Activated CD4-positive, alpha-beta T cell treated with anti-CD3 and anti-CD28 coated beads for 36 hours (primary cell): ENCODE results near the gene GNG4. TPM values are rescaled to one million over a fixed set of nuclear protein-coding genes. Genes with fewer than 3 reads are reported as not detected.
A peak's percentile ranks its signal among the peaks of the same experiment; 100 is the strongest.
"Not testable (repeated sequence)": the region's sequence is repeated elsewhere in the genome, so short reads cannot be mapped to it uniquely, and the experiment has no call there.

Source experiments
- ATAC-seq: fragments of 200-7000 bp; cut with Tn5 transposase; one replicate; pipeline ENCODE4 v1.10.0; 2021; ENCODE audit warnings: mild to moderate bottlenecking, moderate library complexity
- CTCF ChIA-PET: fragments of 350-600 bp; sonication (Branson Sonifier 250); formaldehyde crosslinking; loops from one replicate; lab custom pipeline; 2021; ENCODE audit warnings: antibody characterized with exemption; lab: Charles Lee
- POLR2A ChIA-PET: fragments of 350-600 bp; sonication (Branson Sonifier 250); formaldehyde crosslinking; loops from one replicate; lab custom pipeline; 2021; ENCODE audit warnings: antibody characterized with exemption, inconsistent platforms; lab: Charles Lee
- DNase-seq: peaks from one replicate; pipeline ENCODE4 v3.0.0-alpha.2; 2020
- H3K27ac Mint-ChIP-seq: one replicate; pipeline ENCODE4 v1.8.0; 2021; ENCODE audit warnings: mixed read lengths
- H3K27me3 Mint-ChIP-seq: one replicate; pipeline ENCODE4 v1.8.0; 2021; ENCODE audit warnings: mixed read lengths
- H3K36me3 Mint-ChIP-seq: one replicate; pipeline ENCODE4 v1.8.0; 2021; ENCODE audit warnings: low read depth, mixed read lengths
- H3K4me1 Mint-ChIP-seq: one replicate; pipeline ENCODE4 v1.8.0; 2021; ENCODE audit warnings: mixed read lengths
- H3K4me3 Mint-ChIP-seq: one replicate; pipeline ENCODE4 v1.8.0; 2021; ENCODE audit warnings: mild to moderate bottlenecking, moderate library complexity, mixed read lengths
- H3K9me3 Mint-ChIP-seq: one replicate; pipeline ENCODE4 v1.8.0; 2021; ENCODE audit warnings: low read depth, mixed read lengths
- intact Hi-C, 2 experiments: fragments of 100-400 bp; cut with DNase I in 1 of 2; cut with micrococcal nuclease in 1 of 2; formaldehyde crosslinking; loops; one replicate each; pipeline versions ENCODE4 v1.14.2 to v1.15.1; 2022 to 2024; cut with DNase I, micrococcal nuclease
- total RNA-seq, 2 experiments: library from RNA; stranded (reverse); gene quantifications; one replicate each; pipeline ENCODE4 v1.2.3, GENCODE V29; 2021

Gene GNG4
- total RNA-seq, 2 experiments from 2014 or later = 0.98 to 1.7 TPM

- intact Hi-C loops = loop anchor here in 1 of 2 experiments (5.0 kb wide), 1 partner anchor 89 kb away; no protein-coding TSS in a partner anchor
- ATAC-seq = no peak
- no peak overlapping the region for H3K4me3 Mint-ChIP-seq
Observed at GRCh38 chr1:235601104-235601503, 48.5 kb downstream of the GNG4 start.

GRCh38 chr1:235599536-235599935, 50.0 kb downstream of the GNG4 start:
- H3K4me1 Mint-ChIP-seq = no peaks in the 10 kb centered on the region
- no peak for DNase-seq
- intact Hi-C loops = no loop called here
- no peak for ATAC-seq
- POLR2A ChIA-PET = no interaction called here
- CTCF ChIA-PET = interaction anchor here (0.6 to 1.8 kb wide), 5 partner anchors 10 to 183 kb away, joined by 3 to 7 read pairs (median 3); no protein-coding TSS in a partner anchor
- H3K4me3 Mint-ChIP-seq = no peak overlapping the region
- H3K27me3 Mint-ChIP-seq = no peaks in the 10 kb centered on the region
- H3K36me3 Mint-ChIP-seq = no peaks in the 10 kb centered on the region
- H3K9me3 Mint-ChIP-seq = no peaks in the 10 kb centered on the region
- H3K27ac Mint-ChIP-seq = no peak overlapping the region

More at GRCh38 chr1:235601104-235601503, 48.5 kb downstream of the GNG4 start:
- H3K36me3 Mint-ChIP-seq = no peaks in the 10 kb centered on the region
- ChIA-PET POLR2A (interaction anchor here (0.6 kb wide), 1 partner anchor 473 kb away, joined by 3 read pairs; no protein-coding TSS in a partner anchor), CTCF (interaction anchor here (0.7 to 2.1 kb wide), 11 partner anchors 8 to 505 kb away, joined by 3 to 10 read pairs (median 3); no protein-coding TSS in a partner anchor)
- H3K27ac Mint-ChIP-seq = no peak overlapping the region
- no peaks in the 10 kb centered on the region for H3K9me3 Mint-ChIP-seq
- H3K27me3 Mint-ChIP-seq = no peaks in the 10 kb centered on the region
- DNase-seq = peak; percentile 50
- H3K4me1 Mint-ChIP-seq = no peaks in the 10 kb centered on the region

- ChIA-PET CTCF (interaction anchor here (1.1 kb wide), 1 partner anchor 374 kb away, joined by 3 read pairs; no protein-coding TSS in a partner anchor), POLR2A (interaction anchor here (0.6 to 0.7 kb wide), 2 partner anchors 241 to 417 kb away, joined by 3 to 5 read pairs; no protein-coding TSS in a partner anchor)
- ATAC-seq (no peak), DNase-seq (no peak)
- H3K27ac Mint-ChIP-seq = no peak overlapping the region
- H3K27me3 Mint-ChIP-seq = peaks cover 3% of the 10 kb centered on the region
- no peaks in the 10 kb centered on the region for H3K36me3 Mint-ChIP-seq
- no peaks in the 10 kb centered on the region for H3K9me3 Mint-ChIP-seq
- no peak overlapping the region for H3K4me3 Mint-ChIP-seq
- intact Hi-C loops = no loop called here
- H3K4me1 Mint-ChIP-seq = peaks cover 7% of the 10 kb centered on the region
Observed at GRCh38 chr1:235597867-235598553, 51.6 kb downstream of the GNG4 start.

GRCh38 chr1:235595079-235595478, 54.5 kb downstream of the GNG4 start:
- no peak for ATAC-seq
- POLR2A ChIA-PET = no interaction called here
- peaks cover 7% of the 10 kb centered on the region for H3K4me1 Mint-ChIP-seq

GRCh38 chr1:235594281-235594895, 55.2 kb downstream of the GNG4 start:
- intact Hi-C loops, H3K4me3 Mint-ChIP-seq, DNase-seq, ATAC-seq, H3K36me3 Mint-ChIP-seq, H3K27me3 Mint-ChIP-seq, POLR2A ChIA-PET, H3K4me1 Mint-ChIP-seq, H3K9me3 Mint-ChIP-seq, H3K27ac Mint-ChIP-seq: not testable (repeated sequence)
- CTCF ChIA-PET = interaction anchor here (0.6 to 2.4 kb wide), 2 partner anchors 80 to 617 kb away, joined by 3 to 9 read pairs; no protein-coding TSS in a partner anchor

More at GRCh38 chr1:235595079-235595478, 54.5 kb downstream of the GNG4 start:
- intact Hi-C loops = no loop called here
- H3K27ac Mint-ChIP-seq = no peak overlapping the region
- CTCF ChIA-PET = interaction anchor here (0.8 kb wide), 1 partner anchor 88 kb away, joined by 3 read pairs; no protein-coding TSS in a partner anchor
- H3K4me3 Mint-ChIP-seq = no peak overlapping the region
- H3K9me3 Mint-ChIP-seq = no peaks in the 10 kb centered on the region
- H3K27me3 Mint-ChIP-seq = peaks cover 3% of the 10 kb centered on the region
- no peaks in the 10 kb centered on the region for H3K36me3 Mint-ChIP-seq
- no peak for DNase-seq

GRCh38 chr1:235588916-235589515, 60.6 kb downstream of the GNG4 start:
- ATAC-seq (no peak), DNase-seq (no peak)
- intact Hi-C loops = no loop called here
- Mint-ChIP-seq H3K4me3 (no peak overlapping the region), H3K36me3 (no peaks in the 10 kb centered on the region), H3K9me3 (peaks cover 4% of the 10 kb centered on the region), H3K27ac (no peak overlapping the region), H3K27me3 (peaks cover 10% of the 10 kb centered on the region), H3K4me1 (peaks cover 7% of the 10 kb centered on the region)
- POLR2A ChIA-PET = no interaction called here
- CTCF ChIA-PET = interaction anchor here (0.9 to 1.6 kb wide), 2 partner anchors 11 to 13 kb away, joined by 3 to 7 read pairs; no protein-coding TSS in a partner anchor

GRCh38 chr1:235588156-235588555, 61.4 kb downstream of the GNG4 start:
- peaks cover 7% of the 10 kb centered on the region for H3K27me3 Mint-ChIP-seq
- intact Hi-C loops = no loop called here
- no peaks in the 10 kb centered on the region for H3K36me3 Mint-ChIP-seq
- no peak for DNase-seq
- POLR2A ChIA-PET = no interaction called here
- CTCF ChIA-PET = no interaction called here
- H3K4me1 Mint-ChIP-seq = no peaks in the 10 kb centered on the region
- no peak overlapping the region for H3K4me3 Mint-ChIP-seq
- ATAC-seq = no peak
- H3K27ac Mint-ChIP-seq = no peak overlapping the region
- peaks cover 4% of the 10 kb centered on the region for H3K9me3 Mint-ChIP-seq

GRCh38 chr1:235586992-235587391, 62.6 kb downstream of the GNG4 start:
- Mint-ChIP-seq H3K9me3 (peaks cover 4% of the 10 kb centered on the region), H3K4me1 (no peaks in the 10 kb centered on the region), H3K36me3 (no peaks in the 10 kb centered on the region), H3K27me3 (peaks cover 7% of the 10 kb centered on the region), H3K4me3 (no peak overlapping the region), H3K27ac (no peak overlapping the region)
- ATAC-seq (no peak), DNase-seq (no peak)
- ChIA-PET CTCF (no interaction called here), POLR2A (no interaction called here)
- intact Hi-C loops = no loop called here

- CTCF ChIA-PET = no interaction called here
- peaks cover 6% of the 10 kb centered on the region for H3K9me3 Mint-ChIP-seq
- intact Hi-C loops = no loop called here
- ATAC-seq (no peak), DNase-seq (no peak)
- H3K4me3 Mint-ChIP-seq = no peak overlapping the region
- peaks cover 7% of the 10 kb centered on the region for H3K27me3 Mint-ChIP-seq
- POLR2A ChIA-PET = no interaction called here
- H3K27ac Mint-ChIP-seq = no peak overlapping the region
- H3K36me3 Mint-ChIP-seq = no peaks in the 10 kb centered on the region
- H3K4me1 Mint-ChIP-seq = no peaks in the 10 kb centered on the region
Observed at GRCh38 chr1:235586413-235586812, 63.2 kb downstream of the GNG4 start.

- Mint-ChIP-seq H3K9me3 (peaks cover 7% of the 10 kb centered on the region), H3K4me1 (no peaks in the 10 kb centered on the region), H3K27me3 (peaks cover 7% of the 10 kb centered on the region), H3K27ac (no peak overlapping the region), H3K4me3 (no peak overlapping the region), H3K36me3 (no peaks in the 10 kb centered on the region)
- DNase-seq = no peak
- no peak for ATAC-seq
- intact Hi-C loops = no loop called here
- ChIA-PET CTCF (no interaction called here), POLR2A (no interaction called here)
Observed at GRCh38 chr1:235584973-235585372, 64.6 kb downstream of the GNG4 start.

GRCh38 chr1:235583511-235584001, 66.0 kb downstream of the GNG4 start:
- POLR2A ChIA-PET = no interaction called here
- Mint-ChIP-seq H3K27ac (no peak overlapping the region), H3K4me1 (no peaks in the 10 kb centered on the region), H3K36me3 (no peaks in the 10 kb centered on the region), H3K27me3 (peaks cover 7% of the 10 kb centered on the region), H3K4me3 (no peak overlapping the region), H3K9me3 (peaks cover 5% of the 10 kb centered on the region)
- CTCF ChIA-PET = interaction anchor here (1.1 kb wide), 1 partner anchor 51 kb away, joined by 3 read pairs; no protein-coding TSS in a partner anchor
- DNase-seq = no peak
- no peak for ATAC-seq
- intact Hi-C loops = no loop called here
